Measurements from ENCODE around the gene KRT85. TPM values are rescaled to one million over a fixed set of nuclear protein-coding genes. Genes with fewer than 3 reads are reported as not detected.

Gene KRT85
- total and polyA plus RNA-seq, 3 donors from 2014 or later, result 0.71 to 1.5 (median 0.74) TPM

GRCh38 chr12:52369211-52369610 lies 1.9 kb upstream of the KRT85 start:
- Histone ChIP-seq H3K4me3 (no peak overlapping the region), H3K27ac (no peak overlapping the region), H3K36me3 (ENCODE audit: low read depth, missing control alignments) (no peaks in the 10 kb centered on the region), H3K27me3 (no peaks in the 10 kb centered on the region), H3K9me3 (no peaks in the 10 kb centered on the region), H3K4me1 (no peaks in the 10 kb centered on the region)
- no peak for DNase-seq
- TF ChIP-seq POLR2A (IDR thresholded peaks at IDR 0.05), result no peak
- no peak for TF ChIP-seq CTCF (IDR thresholded peaks at IDR 0.05)
- 88% methylated on average over 3 of the region's 3 CpGs for WGBS, 2 donors
- intact Hi-C loops (cut with DNase I; ENCODE audit: low total_unique reads), result no loop called here

- no peaks in the 10 kb centered on the region for H3K9me3 ChIP-seq
- H3K27me3 ChIP-seq, result no peaks in the 10 kb centered on the region
- no peak for DNase-seq
- no peak overlapping the region for H3K27ac ChIP-seq
- H3K36me3 ChIP-seq (ENCODE audit: low read depth, missing control alignments), result no peaks in the 10 kb centered on the region
- 67 to 70% methylated on average over 3 of the region's 3 CpGs for WGBS, 2 donors
- H3K4me3 ChIP-seq, result no peak overlapping the region
- intact Hi-C loops (cut with DNase I; ENCODE audit: low total_unique reads), result no loop called here
- H3K4me1 ChIP-seq, result no peaks in the 10 kb centered on the region
- TF ChIP-seq POLR2A (IDR thresholded peaks at IDR 0.05), result no peak
- TF ChIP-seq CTCF (IDR thresholded peaks at IDR 0.05), result no peak
Observed at GRCh38 chr12:52368508-52368907, 1.2 kb upstream of the KRT85 start.

GRCh38 chr12:52367876-52368275 lies 595 bp upstream of the KRT85 start:
- Histone ChIP-seq H3K27ac (no peak overlapping the region), H3K4me3 (no peak overlapping the region), H3K27me3 (no peaks in the 10 kb centered on the region), H3K36me3 (ENCODE audit: low read depth, missing control alignments) (no peaks in the 10 kb centered on the region), H3K4me1 (no peaks in the 10 kb centered on the region), H3K9me3 (no peaks in the 10 kb centered on the region)
- intact Hi-C loops (cut with DNase I; ENCODE audit: low total_unique reads), result no loop called here
- TF ChIP-seq POLR2A (IDR thresholded peaks at IDR 0.05) (no peak), CTCF (IDR thresholded peaks at IDR 0.05) (no peak)
- 88 to 91% methylated on average over 6 of the region's 6 CpGs for WGBS, 2 donors
- no peak for DNase-seq

- H3K27me3 ChIP-seq, result no peaks in the 10 kb centered on the region
- no peaks in the 10 kb centered on the region for H3K9me3 ChIP-seq
- intact Hi-C loops (cut with DNase I; ENCODE audit: low total_unique reads), result no loop called here
- 80 to 86% methylated on average over 13 to 14 of the region's 14 CpGs for WGBS, 2 donors
- TF ChIP-seq POLR2A (IDR thresholded peaks at IDR 0.05) (no peak), CTCF (IDR thresholded peaks at IDR 0.05) (no peak)
- no peak for DNase-seq
- no peak overlapping the region for H3K27ac ChIP-seq
- H3K4me3 ChIP-seq, result no peak overlapping the region
- no peaks in the 10 kb centered on the region for H3K4me1 ChIP-seq
- H3K36me3 ChIP-seq (ENCODE audit: low read depth, missing control alignments), result no peaks in the 10 kb centered on the region
Observed at GRCh38 chr12:52364901-52365489, 2.3 kb downstream of the KRT85 start.

- Histone ChIP-seq H3K27ac (no peak overlapping the region), H3K27me3 (no peaks in the 10 kb centered on the region), H3K36me3 (ENCODE audit: low read depth, missing control alignments) (no peaks in the 10 kb centered on the region), H3K4me1 (no peaks in the 10 kb centered on the region), H3K9me3 (no peaks in the 10 kb centered on the region), H3K4me3 (no peak overlapping the region)
- intact Hi-C loops (cut with DNase I; ENCODE audit: low total_unique reads), result no loop called here
- 78 to 87% methylated on average over 5 to 7 of the region's 7 CpGs for WGBS, 2 donors
- no peak for DNase-seq
- TF ChIP-seq CTCF (IDR thresholded peaks at IDR 0.05) (no peak), POLR2A (IDR thresholded peaks at IDR 0.05) (no peak)
Observed at GRCh38 chr12:52364061-52364460, 3.2 kb downstream of the KRT85 start.

All from testis (tissue), 3 donors.